ENCODE results near the gene ST6GALNAC2.

DNA sequence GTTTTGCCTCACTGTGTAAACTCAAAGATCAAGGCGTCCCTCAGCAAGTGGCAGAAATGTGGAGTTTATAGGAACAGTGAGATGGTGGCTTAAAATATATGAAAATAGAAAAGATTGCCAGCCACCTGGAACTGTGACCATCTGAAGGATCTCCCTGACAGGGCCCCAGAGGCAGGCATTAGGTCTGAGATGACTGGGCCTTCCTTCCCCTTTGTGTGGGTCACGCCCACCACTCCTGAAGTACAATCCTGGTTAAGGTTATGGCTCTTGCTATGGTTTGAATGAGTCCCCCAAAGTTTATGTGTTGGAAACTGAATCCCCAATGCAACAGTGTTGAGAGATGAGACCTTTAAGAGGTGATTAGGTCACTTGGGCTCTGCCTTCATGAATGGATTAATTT lies 6.4 kb downstream of the ST6GALNAC2 start:
- TF ChIP-seq CTCF (IDR thresholded peaks at IDR 0.05), result no peak
- TF ChIP-seq POLR2A (IDR thresholded peaks at IDR 0.05; ENCODE audit: low read depth), result no peak
- no peak for TF ChIP-seq POLR2AphosphoS5 (IDR thresholded peaks at IDR 0.05)

Measured in esophagus muscularis mucosa (tissue), 3 donors.